IMR-90 (cell line): ENCODE results near the gene ZNF563. TPM values are rescaled to one million over a fixed set of nuclear protein-coding genes. Genes with fewer than 3 reads are reported as not detected.

Experiments
- ATAC-seq: fragments of 200-7000 bp; cut with Tn5 transposase; 2 replicates; pipeline ENCODE4 v1.9.1; 2020; ENCODE audit warnings: low read depth, mild to moderate bottlenecking, moderate library complexity
- BruUV-seq: library from RNA; stranded (reverse); fragments of 400-500 nt; replicated peaks from 2 replicates; lab custom pipeline; 2021; lab: Mats Ljungman, UMichigan
- CTCF ChIA-PET: fragments of 300-600 bp; formaldehyde crosslinking; extraction: SDS; loops from one replicate; lab custom pipeline; 2021; ENCODE audit warnings: antibody characterized with exemption; lab: Yijun Ruan, JAX
- POLR2A ChIA-PET: fragments of 300-600 bp; sonication (Branson Sonifier 250); formaldehyde crosslinking; loops from one replicate; lab custom pipeline; 2022; ENCODE audit warnings: antibody characterized with exemption; ENCODE audit not compliant: unreplicated experiment; lab: Charles Lee
- DNase-seq: peaks from one replicate; pipeline ENCODE4 v3.0.0; 2013
- H2AFZ ChIP-seq: replicated peaks from 2 replicates; pipeline ENCODE3; 2013; ENCODE audit warnings: low read length, mild to moderate bottlenecking; ENCODE audit not compliant: poor library complexity
- H2AK5ac ChIP-seq: 2 replicates; pipeline ENCODE4 v1.6.1; 2013; ENCODE audit warnings: low read depth, low read length, inconsistent platforms
- H2AK9ac ChIP-seq: replicated peaks from 2 replicates; pipeline ENCODE3; 2013; ENCODE audit warnings: mild to moderate bottlenecking, low read depth, low read length, moderate library complexity; ENCODE audit not compliant: poor library complexity
- H2BK120ac ChIP-seq: 2 replicates; pipeline ENCODE4 v1.6.1; 2013; ENCODE audit warnings: low read depth, low read length, inconsistent platforms
- H2BK15ac ChIP-seq: 3 replicates; pipeline ENCODE4 v1.6.1; 2013; ENCODE audit warnings: low read depth, low read length, inconsistent platforms
- H2BK20ac ChIP-seq: 2 replicates; pipeline ENCODE4 v1.6.1; 2013; ENCODE audit warnings: low read depth, mild to moderate bottlenecking, inconsistent platforms, low read length, moderate library complexity
- H2BK5ac ChIP-seq: 2 replicates; pipeline ENCODE4 v1.6.1; 2013; ENCODE audit warnings: mild to moderate bottlenecking, low read depth, low read length, inconsistent platforms; ENCODE audit not compliant: poor library complexity, severe bottlenecking
- H3K14ac ChIP-seq: replicated peaks from 2 replicates; pipeline ENCODE4 v1.6.1; 2013; ENCODE audit warnings: low read depth, low read length, inconsistent platforms
- H3K18ac ChIP-seq: 2 replicates; pipeline ENCODE4 v1.6.1; 2013; ENCODE audit warnings: low read depth, low read length, control low read depth
- H3K23ac ChIP-seq: 2 replicates; pipeline ENCODE4 v1.6.1; 2013; ENCODE audit warnings: low read depth, low read length, inconsistent platforms
- H3K27ac ChIP-seq: 2 replicates; pipeline ENCODE4 v1.5.1; 2013; ENCODE audit warnings: mild to moderate bottlenecking, control low read depth, low read length; ENCODE audit not compliant: insufficient read depth
- H3K27me3 ChIP-seq: 2 replicates; pipeline ENCODE4 v1.6.1; 2013; ENCODE audit warnings: low read length; ENCODE audit not compliant: control insufficient read depth, insufficient read depth
- H3K36me3 ChIP-seq: 2 replicates; pipeline ENCODE4 v1.6.1; 2013; ENCODE audit warnings: low read length, mixed read lengths; ENCODE audit not compliant: control insufficient read depth, insufficient read depth
- H3K4ac ChIP-seq: 2 replicates; pipeline ENCODE4 v1.6.1; 2013; ENCODE audit warnings: low read depth, low read length, inconsistent platforms
- H3K4me1 ChIP-seq: 2 replicates; pipeline ENCODE4 v1.6.1; 2013; ENCODE audit warnings: low read length, mixed read lengths; ENCODE audit not compliant: control insufficient read depth, insufficient read depth
- H3K4me2 ChIP-seq: 2 replicates; pipeline ENCODE4 v1.6.1; 2013; ENCODE audit warnings: low read depth, mild to moderate bottlenecking, control low read depth, low read length, moderate library complexity
- H3K4me3 ChIP-seq: 2 replicates; pipeline ENCODE4 v1.5.1; 2013; ENCODE audit warnings: low read depth, mild to moderate bottlenecking, control low read depth, low read length, moderate library complexity; ENCODE audit not compliant: insufficient read depth
- H3K56ac ChIP-seq: 2 replicates; pipeline ENCODE4 v1.6.1; 2013; ENCODE audit warnings: low read length, inconsistent platforms; ENCODE audit not compliant: insufficient read depth; ENCODE audit errors: extremely low read depth
- H3K79me1 ChIP-seq, 2 experiments: 2 replicates each; pipeline ENCODE4 v1.6.1; 2013; ENCODE audit warnings: low read length in 2 of 2, inconsistent platforms in 1 of 2, low read depth in 1 of 2
- H3K9ac ChIP-seq: 2 replicates; pipeline ENCODE4 v1.6.1; 2013; ENCODE audit warnings: low read depth, low read length, control low read depth
- H3K9me1 ChIP-seq: 2 replicates; pipeline ENCODE4 v1.6.1; 2013; ENCODE audit warnings: low read length, inconsistent platforms; ENCODE audit not compliant: insufficient read depth
- H3K9me3 ChIP-seq: 2 replicates; pipeline ENCODE4 v1.6.1; 2013; ENCODE audit warnings: low read length; ENCODE audit not compliant: control insufficient read depth, insufficient read depth
- H4K20me1 ChIP-seq: 2 replicates; pipeline ENCODE4 v1.6.1; 2013; ENCODE audit warnings: low read length, inconsistent platforms; ENCODE audit not compliant: insufficient read depth
- H4K5ac ChIP-seq: 2 replicates; pipeline ENCODE4 v1.6.1; 2013; ENCODE audit warnings: mild to moderate bottlenecking, low read depth, low read length, control low read depth
- H4K8ac ChIP-seq, 2 experiments: 2 replicates each; pipeline ENCODE4 v1.6.1; 2013; ENCODE audit warnings: low read depth in 2 of 2, low read length in 2 of 2, control low read depth in 1 of 2, inconsistent platforms in 1 of 2
- H4K91ac ChIP-seq: 2 replicates; pipeline ENCODE4 v1.6.1; 2013; ENCODE audit warnings: low read depth, low read length, inconsistent platforms; ENCODE audit not compliant: insufficient read depth
- MAZ ChIP-seq: IDR thresholded peaks from 2 replicates; pipeline ENCODE4 v1.6.1; 2012; ENCODE audit warnings: low read depth, mild to moderate bottlenecking, low read length, improper control_type of control experiment, moderate library complexity, borderline replicate concordance
- NFE2L2 ChIP-seq: fragments of 150-350 bp; IDR thresholded peaks from 2 replicates; pipeline ENCODE4 v1.6.1; 2016; ENCODE audit warnings: low read depth, mild to moderate bottlenecking, low read length
- WGBS, 2 experiments: methylation state at CpG; one replicate each; pipeline versions ENCODE4 v1.1.5 to v1.1.7; 2013; ENCODE audit warnings: missing lambda C conversion rate in 2 of 2; ENCODE audit not compliant: insufficient read length in 1 of 2; ENCODE audit errors: extremely low coverage in 2 of 2; 5-methylcytosine and 5-hydroxymethylcytosine counted together
- dilution Hi-C: fragments of 300-500 bp; cut with HindIII; formaldehyde crosslinking; loops from one replicate; pipeline ENCODE4 v1.14.3; 2018; ENCODE audit warnings: low sequenced_read_pairs; ENCODE audit not compliant: unreplicated experiment
- in situ Hi-C: fragments of 300-500 bp; cut with MboI; formaldehyde crosslinking; loops from 3 replicates; pipeline ENCODE4 v1.14.3; 2019; ENCODE audit warnings: low sequenced_read_pairs, inconsistent platforms, mixed read lengths
- intact Hi-C: fragments of 100-400 bp; cut with micrococcal nuclease; formaldehyde crosslinking; loops from 2 replicates; pipeline ENCODE4 v1.10.0; 2022
- polyA plus RNA-seq, 3 experiments: library from polyadenylated mRNA; depleted of rRNA; stranded (reverse); fragments of >200 nt; gene quantifications; 2 replicates each; pipeline ENCODE4 v1.2.3, GENCODE V29; 2012; ENCODE audit warnings: low replicate concordance in 1 of 3
- total RNA-seq: library from RNA; depleted of rRNA; stranded (reverse); fragments of >200 nt; gene quantifications from 2 replicates; pipeline ENCODE4 v1.2.3, GENCODE V29; 2012

ZNF563 gene
- total and polyA plus RNA-seq, 2 of the 4 experiments (the other 2 are of a cell fraction) = 1.3 to 2.0 TPM

GRCh38 chr19:12294249-12295158 lies 38.9 kb downstream of the ZNF563 start, which contains the start of gene ZNF44:
Gene ZNF44, minus strand, starts transcription at chr19:12294883. Its CDS starts 189 bp downstream, at chr19:12294694.
- dilution Hi-C loops = no loop called here
- BruUV-seq = no TSS peak
- CTCF ChIA-PET = no interaction called here

More at GRCh38 chr19:12294249-12295158, 38.9 kb downstream of the ZNF563 start, which contains the start of gene ZNF44:
- TF ChIP-seq NFE2L2 = no peak
- peak; percentile 12; the same call in 1 of the 2 replicates for TF ChIP-seq MAZ
- no peak within 1 kb of the TSS for H2AK5ac ChIP-seq
- H3K36me3 ChIP-seq = 0 out of 2 replicates have a peak, but pooled peaks cover 2% of the 10 kb centered on the region
- peak within 1 kb of the TSS; percentile 90 for H3K4ac ChIP-seq
- peak within 1 kb of the TSS; percentile 84 for H3K14ac ChIP-seq
- 1% methylated on average over 29 of the region's 66 CpGs; no CpG with 5 or more reads in 1 of the 2 experiments for WGBS, 2 experiments
- no peak within 1 kb of the TSS; the same call in 2 of the 3 replicates for H2BK15ac ChIP-seq
- H4K91ac ChIP-seq = peak within 1 kb of the TSS; percentile 88
- POLR2A ChIA-PET = no interaction called here
- ATAC-seq (peak; percentile 98), DNase-seq (peak; percentile 91)
- H2BK120ac ChIP-seq = peak within 1 kb of the TSS; percentile 71; the same call in 1 of the 2 replicates
- H3K9me1 ChIP-seq = no peaks in the 10 kb centered on the region
- no peaks in the 10 kb centered on the region for H3K9me3 ChIP-seq
- in situ Hi-C loops = no loop called here
- peaks cover 3% of the 10 kb centered on the region for H3K4me1 ChIP-seq
- peaks cover 8 to 27% of the 10 kb centered on the region in 2 experiments; a peak in 3 of 4 replicates for H3K79me1 ChIP-seq
- no peak within 1 kb of the TSS for H3K56ac ChIP-seq
- peak within 1 kb of the TSS; percentile 99 for H2AFZ ChIP-seq
- H3K18ac ChIP-seq = peak within 1 kb of the TSS; percentile 57
- peak within 1 kb of the TSS; percentile 97 for H4K5ac ChIP-seq
- H2AK9ac ChIP-seq = peak within 1 kb of the TSS; percentile 91
- peak within 1 kb of the TSS; percentile 81 for H3K4me3 ChIP-seq
- H2BK20ac ChIP-seq = no peak within 1 kb of the TSS
- no peak within 1 kb of the TSS; the same call in 1 of the 2 replicates for H3K23ac ChIP-seq
- H3K4me2 ChIP-seq = peak within 1 kb of the TSS; percentile 95
- H3K9ac ChIP-seq = peak within 1 kb of the TSS; percentile 85
- H2BK5ac ChIP-seq = peak within 1 kb of the TSS; percentile 87
- peak within 1 kb of the TSS; percentile 99 for H4K8ac ChIP-seq
- peak within 1 kb of the TSS; percentile 88 for H3K27ac ChIP-seq
- intact Hi-C loops = loop anchor here (5.0 to 10.0 kb wide), 3 partner anchors 38 to 148 kb away; partner anchors contain the start of genes ZNF136, ZNF443 and ZNF563
- H4K20me1 ChIP-seq = no peaks in the 10 kb centered on the region
- no peaks in the 10 kb centered on the region for H3K27me3 ChIP-seq
